ENCODE measurements around the gene SUN3.

- TF ChIP-seq NFYB (CRISPR knock-in tag; conservative IDR thresholded peaks at IDR 0.05; ENCODE audit: low read depth) = no peak
- TF ChIP-seq, protein P1, sequence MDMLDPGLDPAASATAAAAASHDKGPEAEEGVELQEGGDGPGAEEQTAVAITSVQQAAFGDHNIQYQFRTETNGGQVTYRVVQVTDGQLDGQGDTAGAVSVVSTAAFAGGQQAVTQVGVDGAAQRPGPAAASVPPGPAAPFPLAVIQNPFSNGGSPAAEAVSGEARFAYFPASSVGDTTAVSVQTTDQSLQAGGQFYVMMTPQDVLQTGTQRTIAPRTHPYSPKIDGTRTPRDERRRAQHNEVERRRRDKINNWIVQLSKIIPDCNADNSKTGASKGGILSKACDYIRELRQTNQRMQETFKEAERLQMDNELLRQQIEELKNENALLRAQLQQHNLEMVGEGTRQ (CRISPR knock-in tag; IDR thresholded peaks at IDR 0.05) = no peak
- no peak for TF ChIP-seq ZNF416 (CRISPR knock-in tag; IDR thresholded peaks at IDR 0.05)
- TF ChIP-seq, protein P2, sequence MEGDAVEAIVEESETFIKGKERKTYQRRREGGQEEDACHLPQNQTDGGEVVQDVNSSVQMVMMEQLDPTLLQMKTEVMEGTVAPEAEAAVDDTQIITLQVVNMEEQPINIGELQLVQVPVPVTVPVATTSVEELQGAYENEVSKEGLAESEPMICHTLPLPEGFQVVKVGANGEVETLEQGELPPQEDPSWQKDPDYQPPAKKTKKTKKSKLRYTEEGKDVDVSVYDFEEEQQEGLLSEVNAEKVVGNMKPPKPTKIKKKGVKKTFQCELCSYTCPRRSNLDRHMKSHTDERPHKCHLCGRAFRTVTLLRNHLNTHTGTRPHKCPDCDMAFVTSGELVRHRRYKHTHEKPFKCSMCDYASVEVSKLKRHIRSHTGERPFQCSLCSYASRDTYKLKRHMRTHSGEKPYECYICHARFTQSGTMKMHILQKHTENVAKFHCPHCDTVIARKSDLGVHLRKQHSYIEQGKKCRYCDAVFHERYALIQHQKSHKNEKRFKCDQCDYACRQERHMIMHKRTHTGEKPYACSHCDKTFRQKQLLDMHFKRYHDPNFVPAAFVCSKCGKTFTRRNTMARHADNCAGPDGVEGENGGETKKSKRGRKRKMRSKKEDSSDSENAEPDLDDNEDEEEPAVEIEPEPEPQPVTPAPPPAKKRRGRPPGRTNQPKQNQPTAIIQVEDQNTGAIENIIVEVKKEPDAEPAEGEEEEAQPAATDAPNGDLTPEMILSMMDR (IDR thresholded peaks at IDR 0.05) = no peak
- TF ChIP-seq CBFB (CRISPR knock-in tag; IDR thresholded peaks at IDR 0.05; ENCODE audit: low read depth) = no peak
- no peak for TF ChIP-seq RELA (CRISPR knock-in tag; IDR thresholded peaks at IDR 0.05; ENCODE audit: borderline replicate concordance)
- no peak for TF ChIP-seq JUN (CRISPR knock-in tag; IDR thresholded peaks at IDR 0.05)
- TF ChIP-seq NR1H2 (CRISPR knock-in tag; IDR thresholded peaks at IDR 0.05) = no peak
Measured at GRCh38 chr7:48009954-48010353, 19.0 kb downstream of the SUN3 start.
